ENCODE results near the gene CENPL.

The CENPL gene

DNA sequence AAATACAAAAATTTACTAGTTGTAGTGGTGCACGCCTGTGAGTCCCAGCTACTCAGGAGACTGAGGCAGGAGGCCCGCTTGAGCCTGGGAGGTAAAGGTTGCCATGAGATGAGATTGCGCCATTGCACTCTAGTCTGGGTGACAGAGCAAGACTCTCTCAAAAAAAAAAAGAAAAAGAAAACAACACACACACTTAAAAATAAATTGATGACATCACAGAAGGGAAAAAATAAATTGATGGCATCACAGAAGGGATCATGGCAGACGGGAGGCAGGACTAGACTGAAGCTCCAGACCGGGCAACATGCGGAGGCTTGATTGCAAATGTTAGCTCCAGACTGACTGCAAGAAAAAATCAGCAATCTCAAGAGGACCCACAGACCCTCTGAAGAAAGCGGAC is 66.6 kb downstream of the CENPL start:
- no peaks in the 10 kb centered on the region for H3K27me3 Mint-ChIP-seq

DNA sequence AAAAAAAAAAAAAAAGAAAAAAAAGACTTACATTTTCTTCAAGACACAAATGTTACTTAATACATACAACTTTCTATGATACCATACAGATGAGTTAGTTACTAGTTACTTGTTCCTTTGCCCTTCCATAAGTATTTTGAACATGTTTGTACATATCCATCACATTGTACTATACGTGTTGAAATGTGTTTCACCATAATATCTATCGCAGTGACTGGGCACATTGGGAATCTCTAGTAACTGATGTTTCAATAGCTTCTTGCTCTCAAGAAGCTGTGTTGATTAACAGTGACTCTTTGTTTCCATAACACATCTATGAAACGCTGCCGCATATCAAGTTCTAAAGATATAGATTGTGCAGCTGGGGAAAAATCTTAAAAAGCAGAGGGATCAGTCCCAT is 67.0 kb downstream of the CENPL start:
- Mint-ChIP-seq H3K4me1 (ENCODE audit: low read depth) (no peaks in the 10 kb centered on the region), H3K4me3 (no peak overlapping the region), H3K9me3 (peaks cover 4% of the 10 kb centered on the region), H3K27ac (no peak overlapping the region), H3K36me3 (ENCODE audit: low read depth) (peaks cover 96% of the 10 kb centered on the region), H3K27me3 (no peaks in the 10 kb centered on the region)
- DNase-seq: no peak

More for the DNA sequence above, 66.6 kb downstream of the CENPL start:
- no peak overlapping the region for H3K4me3 Mint-ChIP-seq
- peaks cover 96% of the 10 kb centered on the region for H3K36me3 Mint-ChIP-seq (ENCODE audit: low read depth)
- H3K4me1 Mint-ChIP-seq (ENCODE audit: low read depth): no peaks in the 10 kb centered on the region
- H3K27ac Mint-ChIP-seq: no peak overlapping the region
- H3K9me3 Mint-ChIP-seq: peaks cover 8% of the 10 kb centered on the region
- DNase-seq: no peak

DNA sequence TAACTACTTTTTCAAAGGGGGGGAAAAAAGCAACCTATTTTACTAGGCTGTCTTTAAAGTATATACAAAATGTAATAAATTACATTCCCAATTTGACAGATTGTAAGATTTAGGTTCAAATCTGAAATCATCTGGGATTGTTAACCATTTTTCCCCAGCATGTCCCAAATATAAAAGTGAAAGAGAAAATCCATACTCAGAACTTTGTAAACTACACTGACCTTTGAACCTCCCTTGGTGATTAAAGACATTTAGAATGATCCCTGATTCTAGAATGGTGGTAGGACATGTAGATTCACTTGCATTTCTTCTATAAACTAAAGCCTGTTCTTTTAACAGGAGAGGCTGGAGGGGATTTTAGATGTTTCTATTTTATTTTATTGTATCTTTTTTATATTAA is 70.9 kb downstream of the CENPL start:
- peaks cover 3% of the 10 kb centered on the region for H3K4me1 Mint-ChIP-seq (ENCODE audit: low read depth)
- H3K9me3 Mint-ChIP-seq: no peaks in the 10 kb centered on the region
- DNase-seq: no peak
- H3K4me3 Mint-ChIP-seq: no peak overlapping the region
- no peak overlapping the region for H3K27ac Mint-ChIP-seq
- H3K27me3 Mint-ChIP-seq: no peaks in the 10 kb centered on the region
- H3K36me3 Mint-ChIP-seq (ENCODE audit: low read depth): peaks cover 81% of the 10 kb centered on the region

All from activated T-cell treated with anti-CD3 and anti-CD28 coated beads, Interleukin-2, amount 50 U/mL, for 24 hours (primary cell).